ENCODE data around the gene NUP133. TPM values are rescaled to one million over a fixed set of nuclear protein-coding genes. Genes with fewer than 3 reads are reported as not detected.

The NUP133 gene
- total and polyA plus RNA-seq, 2 donors (not counting 1 experiment from before 2014, with no cell fraction given): 10.5 to 50.5 TPM

DNA sequence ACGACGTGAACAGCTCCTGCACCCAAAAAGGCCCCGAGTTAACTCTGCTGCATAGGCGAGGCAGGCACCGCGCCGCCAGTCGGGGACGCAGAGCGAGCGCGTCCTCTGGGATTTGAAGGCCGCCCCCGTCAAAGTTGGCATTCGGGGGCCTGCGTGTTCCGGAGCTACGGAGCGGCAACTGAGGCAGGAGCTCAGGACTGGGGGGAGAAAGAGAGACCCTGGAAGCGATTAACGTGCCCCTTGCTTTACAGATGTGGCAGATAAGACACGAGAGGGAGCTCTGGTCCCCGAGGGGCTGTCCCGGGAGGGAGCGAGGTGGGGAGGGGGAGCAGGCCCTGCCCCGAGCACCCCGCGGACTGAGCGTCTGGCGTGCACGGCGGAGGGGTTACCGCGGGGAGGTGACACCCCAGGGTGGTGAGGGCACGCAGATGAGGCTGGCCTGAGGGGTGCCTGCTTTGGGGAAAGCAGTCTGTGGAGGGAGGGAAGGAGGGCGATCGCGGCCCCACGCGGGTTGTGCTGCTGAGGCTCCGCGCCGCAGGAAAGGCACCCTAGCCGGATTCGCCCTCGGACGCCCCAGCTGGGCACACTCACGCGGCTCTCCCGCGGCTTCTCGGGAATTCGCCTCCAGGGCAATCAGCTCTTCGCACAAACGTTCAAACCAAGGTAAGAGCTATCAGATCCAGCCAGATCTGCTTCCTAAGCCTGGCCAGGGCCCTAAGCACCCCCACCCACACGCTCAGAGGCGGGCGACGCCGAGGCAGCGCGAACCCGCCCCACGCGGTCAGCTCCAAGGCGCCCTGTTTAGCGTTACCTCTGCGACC, 100.7 kb downstream of the NUP133 start:
- Histone ChIP-seq H3K4me1 (ENCODE audit: control insufficient read depth in 2 of 2, insufficient read depth in 2 of 2, low read length in 2 of 2) (peaks cover 12 to 15% of the 10 kb centered on the region in 2 donors), H3K79me2 (ENCODE audit: control insufficient read depth, insufficient read depth, low read length) (no peaks in the 10 kb centered on the region), H3K9me3 (ENCODE audit: control extremely low read depth in 1 of 3, control insufficient read depth in 2 of 3, insufficient read depth in 1 of 3, low read length in 2 of 3) (peaks cover 0 to 10% (median 0%) of the 10 kb centered on the region in 3 donors), H3K4me2 (replicated peaks; ENCODE audit: low read depth, low read length, poor library complexity, severe bottlenecking) (peak overlapping the region; percentile 85), H3K36me3 (replicated peaks in 1 of 2; ENCODE audit: control extremely low read depth in 1 of 2, control insufficient read depth in 1 of 2, extremely low read depth in 1 of 2, insufficient read depth in 2 of 2, low read length in 1 of 2) (no peaks in the 10 kb centered on the region), H3K4me3 (ENCODE audit: control extremely low read depth in 1 of 5, extremely low read depth in 1 of 5, insufficient read depth in 1 of 5, low read depth in 2 of 5, low read length in 4 of 5) (peak overlapping the region in 4 of 5 experiments; percentile 15 to 56 (median 36)), H3K27ac (ENCODE audit: low read length in 2 of 2) (no peak overlapping the region), H4K20me1 (ENCODE audit: control insufficient read depth, insufficient read depth, low read length, poor library complexity, severe bottlenecking) (no peaks in the 10 kb centered on the region), H3K27me3 (replicated peaks in 1 of 4; ENCODE audit: control extremely low read depth in 1 of 4, control insufficient read depth in 3 of 4, insufficient read depth in 4 of 4, low read length in 3 of 4) (peaks cover 0 to 60% (median 23%) of the 10 kb centered on the region in 4 experiments), H2AFZ (ENCODE audit: insufficient read depth, low read depth, low read length, poor library complexity, severe bottlenecking) (peak overlapping the region; percentile 81), H3K9ac (ENCODE audit: low read length) (peak overlapping the region; percentile 60)
- ChIA-PET POLR2A (no interaction called here), CTCF (interaction anchor here (0.9 to 4.6 kb wide), 2 partner anchors 10 to 74 kb away, joined by 3 to 21 read pairs; no protein-coding TSS in a partner anchor)
- peaks cover 61% of the 10 kb centered on the region for H3K27me3 Mint-ChIP-seq
- peak overlapping the region; percentile 84 for H3K4me3 Mint-ChIP-seq
- H3K27ac Mint-ChIP-seq: no peak overlapping the region
- peak; percentile 42 for DNase-seq
- H3K9me3 Mint-ChIP-seq (ENCODE audit: insufficient read depth): no peaks in the 10 kb centered on the region
- peak; percentile 36 for ATAC-seq (ENCODE audit: low read depth)
- 8% methylated on average over 68 of the region's 68 CpGs for WGBS (ENCODE audit: insufficient coverage)
- intact Hi-C loops (cut with micrococcal nuclease): no loop called here
- no peak for TF ChIP-seq EZH2 (IDR thresholded peaks at IDR 0.05; ENCODE audit: borderline replicate concordance, insufficient read depth, low read depth, low read length, poor library complexity, severe bottlenecking)
- TF ChIP-seq, protein P1, sequence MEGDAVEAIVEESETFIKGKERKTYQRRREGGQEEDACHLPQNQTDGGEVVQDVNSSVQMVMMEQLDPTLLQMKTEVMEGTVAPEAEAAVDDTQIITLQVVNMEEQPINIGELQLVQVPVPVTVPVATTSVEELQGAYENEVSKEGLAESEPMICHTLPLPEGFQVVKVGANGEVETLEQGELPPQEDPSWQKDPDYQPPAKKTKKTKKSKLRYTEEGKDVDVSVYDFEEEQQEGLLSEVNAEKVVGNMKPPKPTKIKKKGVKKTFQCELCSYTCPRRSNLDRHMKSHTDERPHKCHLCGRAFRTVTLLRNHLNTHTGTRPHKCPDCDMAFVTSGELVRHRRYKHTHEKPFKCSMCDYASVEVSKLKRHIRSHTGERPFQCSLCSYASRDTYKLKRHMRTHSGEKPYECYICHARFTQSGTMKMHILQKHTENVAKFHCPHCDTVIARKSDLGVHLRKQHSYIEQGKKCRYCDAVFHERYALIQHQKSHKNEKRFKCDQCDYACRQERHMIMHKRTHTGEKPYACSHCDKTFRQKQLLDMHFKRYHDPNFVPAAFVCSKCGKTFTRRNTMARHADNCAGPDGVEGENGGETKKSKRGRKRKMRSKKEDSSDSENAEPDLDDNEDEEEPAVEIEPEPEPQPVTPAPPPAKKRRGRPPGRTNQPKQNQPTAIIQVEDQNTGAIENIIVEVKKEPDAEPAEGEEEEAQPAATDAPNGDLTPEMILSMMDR (IDR thresholded peaks at IDR 0.05): no peak
- H3K4me1 Mint-ChIP-seq: peaks cover 18% of the 10 kb centered on the region

DNA sequence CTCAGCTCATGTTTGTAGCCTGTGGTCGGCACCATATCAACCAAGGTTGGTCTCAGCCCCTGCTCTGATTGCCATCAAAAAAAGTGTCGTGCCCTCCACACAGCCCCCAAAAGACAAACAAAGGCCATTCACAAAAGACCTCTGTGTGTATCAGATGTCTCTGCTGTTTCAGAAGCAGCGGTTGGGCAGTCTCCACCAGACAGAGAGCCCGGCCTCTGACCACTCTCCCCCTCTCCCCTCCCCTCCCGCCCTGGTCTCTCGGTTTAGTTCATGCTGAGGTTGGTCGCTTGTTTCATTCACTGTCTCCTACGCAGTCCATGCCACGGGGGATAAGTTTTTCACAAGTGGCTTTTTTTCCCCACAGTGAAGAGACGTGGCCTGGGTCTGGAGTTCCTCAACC, 101.3 kb downstream of the NUP133 start:
- Histone ChIP-seq H3K4me2 (replicated peaks; ENCODE audit: low read depth, low read length, poor library complexity, severe bottlenecking) (peak overlapping the region; percentile 85), H4K20me1 (ENCODE audit: control insufficient read depth, insufficient read depth, low read length, poor library complexity, severe bottlenecking) (no peaks in the 10 kb centered on the region), H3K27me3 (replicated peaks in 1 of 4; ENCODE audit: control extremely low read depth in 1 of 4, control insufficient read depth in 3 of 4, insufficient read depth in 4 of 4, low read length in 3 of 4) (peaks cover 0 to 60% (median 23%) of the 10 kb centered on the region in 4 experiments), H3K4me1 (ENCODE audit: control insufficient read depth in 2 of 2, insufficient read depth in 2 of 2, low read length in 2 of 2) (peaks cover 12 to 15% of the 10 kb centered on the region in 2 donors), H3K9ac (ENCODE audit: low read length) (peak overlapping the region; percentile 60), H3K36me3 (replicated peaks in 1 of 2; ENCODE audit: control extremely low read depth in 1 of 2, control insufficient read depth in 1 of 2, extremely low read depth in 1 of 2, insufficient read depth in 2 of 2, low read length in 1 of 2) (no peaks in the 10 kb centered on the region), H3K9me3 (ENCODE audit: control extremely low read depth in 1 of 3, control insufficient read depth in 2 of 3, insufficient read depth in 1 of 3, low read length in 2 of 3) (peaks cover 0 to 10% (median 0%) of the 10 kb centered on the region in 3 donors), H2AFZ (ENCODE audit: insufficient read depth, low read depth, low read length, poor library complexity, severe bottlenecking) (peak overlapping the region; percentile 81), H3K79me2 (ENCODE audit: control insufficient read depth, insufficient read depth, low read length) (no peaks in the 10 kb centered on the region), H3K4me3 (ENCODE audit: control extremely low read depth in 1 of 5, extremely low read depth in 1 of 5, insufficient read depth in 1 of 5, low read depth in 2 of 5, low read length in 4 of 5) (peak overlapping the region in 2 of 5 experiments; percentile 31 to 56), H3K27ac (ENCODE audit: low read length in 2 of 2) (no peak overlapping the region)
- POLR2A ChIA-PET: no interaction called here
- Mint-ChIP-seq H3K4me1 (peaks cover 18% of the 10 kb centered on the region), H3K27me3 (peaks cover 65% of the 10 kb centered on the region), H3K27ac (no peak overlapping the region), H3K4me3 (peak overlapping the region; percentile 84), H3K9me3 (ENCODE audit: insufficient read depth) (no peaks in the 10 kb centered on the region)
- TF ChIP-seq EZH2 (IDR thresholded peaks at IDR 0.05; ENCODE audit: borderline replicate concordance, insufficient read depth, low read depth, low read length, poor library complexity, severe bottlenecking): no peak
- TF ChIP-seq, protein P1 (IDR thresholded peaks at IDR 0.05): no peak
- ATAC-seq (ENCODE audit: low read depth) (no peak), DNase-seq (no peak)
- 17% methylated on average over 8 of the region's 10 CpGs for WGBS (ENCODE audit: insufficient coverage)
- intact Hi-C loops (cut with micrococcal nuclease): no loop called here
- CTCF ChIA-PET: interaction anchor here (0.7 to 4.6 kb wide), 3 partner anchors 9 to 741 kb away, joined by 3 to 21 read pairs (median 3); no protein-coding TSS in a partner anchor
